Heart left ventricle (tissue), 16 donors: ENCODE data around the gene PSPH. TPM values are rescaled to one million over a fixed set of nuclear protein-coding genes. Genes with fewer than 3 reads are reported as not detected.
A peak's percentile ranks its signal among the peaks of the same experiment; 100 is the strongest.
"Not testable (repeated sequence)": the region's sequence is repeated elsewhere in the genome, so short reads cannot be mapped to it uniquely, and the experiment has no call there.

ENCODE experiments used
- ATAC-seq, 4 donors: fragments of 200-7000 bp; cut with Tn5 transposase; one replicate each; pipeline ENCODE4 v1.9.1; 2020 to 2022; ENCODE audit warnings: moderate library complexity in 4 of 4, mild to moderate bottlenecking in 3 of 4, moderate number of reproducible peaks in 1 of 4
- DNase-seq, 5 donors: peaks; one replicate each; pipeline ENCODE4 v3.0.0-alpha.2; 2020
- H3K27ac ChIP-seq, 12 donors: fragments of 200-600 bp; sonication (generic) in 4 of 12; one replicate each; pipeline versions ENCODE4 v1.5.0 to v1.8.0; 2016 to 2022; ENCODE audit warnings: mild to moderate bottlenecking in 2 of 12
- H3K27me3 ChIP-seq, 9 donors: fragments of 200-600 bp; sonication (generic) in 2 of 9; one replicate each; pipeline versions ENCODE4 v1.5.1 to v1.8.0; 2016 to 2022; ENCODE audit warnings: mild to moderate bottlenecking in 3 of 9
- H3K36me3 ChIP-seq, 9 donors: fragments of 200-600 bp; sonication (generic) in 2 of 9; one replicate each; pipeline versions ENCODE4 v1.5.0 to v1.8.0; 2018 to 2022; ENCODE audit warnings: mild to moderate bottlenecking in 2 of 9
- H3K4me1 ChIP-seq, 12 donors: fragments of 200-600 bp; sonication (generic) in 4 of 12; one replicate each; pipeline versions ENCODE4 v1.5.0 to v1.8.0; 2016 to 2022; ENCODE audit warnings: mild to moderate bottlenecking in 3 of 12
- H3K4me3 ChIP-seq, 12 donors: fragments of 200-600 bp; sonication (generic) in 4 of 12; one replicate each; pipeline versions ENCODE4 v1.5.0 to v1.8.0; 2017 to 2022; ENCODE audit warnings: mild to moderate bottlenecking in 9 of 12, moderate library complexity in 4 of 12
- H3K9me3 ChIP-seq, 12 donors: fragments of 200-600 bp; sonication (generic) in 4 of 12; one replicate each; pipeline versions ENCODE4 v1.5.0 to v1.8.0; 2016 to 2022; ENCODE audit warnings: mild to moderate bottlenecking in 1 of 12
- CTCF ChIP-seq, 12 donors: fragments of 200-600 bp; sonication (generic) in 4 of 12; IDR thresholded peaks; one replicate each; pipeline versions ENCODE4 v1.5.0 to v1.8.0; 2018 to 2022; ENCODE audit warnings: antibody characterized with exemption in 12 of 12, mild to moderate bottlenecking in 5 of 12
- POLR2A ChIP-seq, 2 donors: fragments of 450-650 bp; IDR thresholded peaks; one replicate each; pipeline ENCODE4 v1.6.1; 2017; ENCODE audit warnings: antibody characterized with exemption in 2 of 2, mild to moderate bottlenecking in 2 of 2, moderate library complexity in 2 of 2
- WGBS, 4 donors: extraction: QIAGEN DNeasy Blood & Tissue Kit in 2 of 4; methylation state at CpG; one replicate each; pipeline versions ENCODE4 v1.1.5 to v1.1.7; 2013 to 2018; 5-methylcytosine and 5-hydroxymethylcytosine counted together
- intact Hi-C, 10 donors: fragments of 100-400 bp; cut with DNase I; formaldehyde crosslinking; loops; one replicate each; pipeline versions ENCODE4 v1.11.1 to v1.14.2; 2022
- polyA plus RNA-seq, 2 donors: library from polyadenylated mRNA; stranded (reverse); fragments of 200-250 nt; gene quantifications; one replicate each; pipeline ENCODE4 v1.2.3, GENCODE V29; 2013
- total RNA-seq, 9 donors: library from RNA; depleted of rRNA in 2 of 9; stranded (reverse); fragments of >200 nt in 2 of 9; fragmentation: NEBNext Ultra II Directional in 3 of 9; extraction: Animal tissue kit (Norgen Biotek cat#: 25700) in 3 of 9; gene quantifications; one replicate each; pipeline versions ENCODE4 v1.1.0 to v1.2.4, GENCODE V29; 2016 to 2023
- donor health status: ischemic (EF 13 %, LVEDD 7.1; RV severe dilation, severe dysfunction).
- donor health status: healthy with polysubstance abuse.
- donor health status: DM: no; HTN: yes; CAD: no.
- donor health status: DM: no; HTN: no; CAD: no.
- donor health status: ischemic (EF 25% LVEDD 6.9; RV normal size, moderate dysfunction).
- donor health status: ischemic (EF 25% LVEDD 5.7; RV mildly dilated, moderate dysfunction).
- donor health status: healthy.
- donor health status: DM: yes; HTN: yes; CAD: no.
- donor health status: ischemic (EF 35%, LVEDD 5.7; RV mildly dilated, moderate dysfunction).
- donor health status: nonischemic (EF 11% LVEDD 7.7; RV severe dilation, severe dysfunction).
- donor health status: DM: yes; HTN: yes; CAD: no.
- donor health status: PGD.
- donor health status: ischemic (EF 29% LVEDD 5.4; RV normal size, mild dysfunction).
- donor health status: nonischemic (EF 23%, LVEDD 6.1; RV moderate dilation, normal function).

Gene PSPH
- total and polyA plus RNA-seq, 11 donors, result 3.5 to 15.9 (median 8.9) TPM

DNA sequence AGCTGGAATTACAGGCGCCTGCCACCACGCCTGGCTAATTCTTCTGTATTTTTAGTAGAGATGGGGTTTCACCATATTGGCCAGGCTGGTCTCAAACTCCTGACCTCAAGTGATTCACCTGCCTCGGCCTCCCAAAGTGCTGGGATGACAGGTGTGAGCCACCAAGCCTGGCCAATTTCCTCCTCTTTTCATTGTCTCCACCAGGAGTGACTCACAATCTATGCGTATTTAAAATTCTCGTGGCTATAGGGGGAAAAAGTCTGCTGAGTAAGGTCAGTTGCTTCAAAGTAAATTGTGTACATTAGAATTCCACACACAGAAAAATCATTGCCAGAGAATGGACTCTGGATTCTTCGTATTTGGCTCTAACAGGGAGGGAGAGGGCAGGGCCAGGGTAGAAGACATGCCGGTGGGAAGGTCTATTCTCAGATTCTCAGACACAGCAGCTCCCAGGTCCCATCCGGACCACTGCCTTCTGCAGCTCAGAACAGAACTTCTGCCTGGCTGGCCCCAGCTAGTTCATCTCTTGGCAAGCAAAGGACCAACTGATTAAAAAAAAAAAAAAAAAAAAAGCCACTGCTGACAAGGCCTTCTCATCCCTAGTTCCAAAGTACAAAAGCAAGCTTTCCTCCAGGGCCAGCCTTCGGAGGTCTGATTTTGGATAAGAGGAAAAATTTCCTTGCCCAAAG, 22.2 kb downstream of the PSPH start:
- no peaks in the 10 kb centered on the region for H3K9me3 ChIP-seq
- no peak for TF ChIP-seq CTCF (IDR thresholded peaks at IDR 0.05)
- TF ChIP-seq POLR2A (IDR thresholded peaks at IDR 0.05), result no peak
- intact Hi-C loops, result no loop called here
- H3K27me3 ChIP-seq, result no peaks in the 10 kb centered on the region
- H3K27ac ChIP-seq, result no peak overlapping the region
- DNase-seq, result no peak
- no peak for ATAC-seq
- 88 to 95% (median 94%) methylated on average over 9 of the region's 9 CpGs for WGBS, 4 donors
- no peak overlapping the region for H3K4me3 ChIP-seq
- H3K36me3 ChIP-seq, result peaks cover 0 to 22% (median 4%) of the 10 kb centered on the region in 9 donors
- H3K4me1 ChIP-seq, result peaks cover 0 to 8% (median 3%) of the 10 kb centered on the region in 12 donors

- no peak overlapping the region for H3K27ac ChIP-seq
- H3K27me3 ChIP-seq, result no peaks in the 10 kb centered on the region
- H3K4me1 ChIP-seq, result peaks cover 0 to 5% (median 0%) of the 10 kb centered on the region in 12 donors
- WGBS, 4 donors, result 65 to 95% (median 86%) methylated on average over 2 of the region's 2 CpGs
- DNase-seq, result no peak
- TF ChIP-seq POLR2A (IDR thresholded peaks at IDR 0.05) (no peak), CTCF (IDR thresholded peaks at IDR 0.05) (no peak)
- H3K36me3 ChIP-seq, result peaks cover 0 to 22% (median 4%) of the 10 kb centered on the region in 9 donors
- ATAC-seq, result no peak
- intact Hi-C loops, result no loop called here
- H3K4me3 ChIP-seq, result no peak overlapping the region
- H3K9me3 ChIP-seq, result no peaks in the 10 kb centered on the region
Observed at GRCh38 chr7:56026538-56026937, 24.7 kb downstream of the PSPH start.

DNA sequence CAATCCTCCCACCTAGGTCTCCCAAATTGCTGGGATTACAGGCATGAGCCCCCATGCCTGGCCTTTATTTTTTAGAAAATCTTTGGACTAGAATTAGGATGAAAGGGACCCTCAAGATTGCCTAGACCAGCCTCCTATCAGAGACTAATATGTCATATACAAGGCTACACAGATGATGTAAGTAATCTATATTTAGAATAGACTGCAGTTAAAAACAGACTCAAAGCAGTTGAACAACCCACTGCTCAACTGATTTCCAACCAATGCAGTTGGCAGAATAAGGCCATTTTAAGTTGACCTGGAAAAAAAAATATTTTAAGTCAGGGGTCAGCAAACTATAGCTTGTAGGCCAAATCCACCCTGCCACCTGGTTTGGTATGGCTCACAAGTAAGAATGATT, 27.7 kb downstream of the PSPH start:
- Histone ChIP-seq H3K27me3 (no peaks in the 10 kb centered on the region), H3K4me1 (peaks cover 0 to 5% (median 0%) of the 10 kb centered on the region in 12 donors), H3K4me3 (no peak overlapping the region), H3K27ac (peak overlapping the region in 1 of 12 donors; percentile 17), H3K9me3 (no peaks in the 10 kb centered on the region), H3K36me3 (peaks cover 0 to 25% (median 15%) of the 10 kb centered on the region in 9 donors)
- DNase-seq (no peak), ATAC-seq (peak; percentile 69 to 76 (median 72))
- TF ChIP-seq POLR2A (IDR thresholded peaks at IDR 0.05) (no peak), CTCF (IDR thresholded peaks at IDR 0.05) (no peak)
- intact Hi-C loops, result no loop called here

DNA sequence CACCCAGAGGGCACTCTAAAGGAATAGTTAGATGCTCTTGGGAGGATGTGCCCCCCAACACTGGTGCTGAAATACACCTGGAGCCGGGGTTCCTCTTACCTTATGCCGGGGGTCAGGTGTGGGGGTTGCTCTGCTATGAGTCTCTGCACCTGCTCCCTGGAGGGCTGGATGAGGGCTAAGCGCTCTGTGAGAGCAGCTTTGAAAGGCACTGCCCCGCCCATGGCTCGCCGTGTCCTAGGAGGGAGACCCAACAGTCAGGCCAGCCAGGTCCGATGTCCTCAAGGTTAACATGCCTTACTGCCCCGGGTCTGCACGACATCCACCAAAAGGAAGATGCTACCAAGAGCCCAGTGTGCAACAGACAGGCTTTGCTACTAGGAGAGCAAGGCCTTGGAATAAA, 31.7 kb downstream of the PSPH start:
- 76 to 87% (median 83%) methylated on average over 9 of the region's 9 CpGs for WGBS, 4 donors
- Histone ChIP-seq H3K9me3 (no peaks in the 10 kb centered on the region), H3K27ac (no peak overlapping the region), H3K36me3 (peaks cover 0 to 40% (median 22%) of the 10 kb centered on the region in 9 donors), H3K27me3 (no peaks in the 10 kb centered on the region), H3K4me1 (peaks cover 0 to 5% (median 0%) of the 10 kb centered on the region in 12 donors), H3K4me3 (no peak overlapping the region)
- TF ChIP-seq POLR2A (IDR thresholded peaks at IDR 0.05), result no peak
- TF ChIP-seq CTCF (IDR thresholded peaks at IDR 0.05), result no peak
- DNase-seq (no peak), ATAC-seq (no peak)
- intact Hi-C loops, result no loop called here

DNA sequence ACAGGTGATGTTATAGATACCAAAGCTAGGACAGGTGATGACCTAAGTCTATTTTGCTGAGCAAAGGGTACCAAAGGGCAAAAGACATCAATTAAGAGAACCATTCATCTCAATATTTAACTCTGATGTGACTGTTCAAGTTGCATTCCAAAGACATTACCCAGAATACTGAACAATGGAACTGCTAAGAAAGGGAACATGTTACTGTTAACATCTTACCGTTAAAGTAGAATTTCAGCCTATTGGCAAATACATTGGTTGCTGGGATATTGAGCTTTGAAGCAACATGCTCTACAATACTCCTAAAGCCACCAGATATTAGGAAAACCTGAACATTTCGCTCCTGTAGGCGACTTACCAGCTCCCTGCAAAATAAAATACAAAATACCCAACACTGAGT, 34.2 kb downstream of the PSPH start:
- H3K27ac ChIP-seq, intact Hi-C loops, DNase-seq, H3K27me3 ChIP-seq, H3K4me1 ChIP-seq, H3K9me3 ChIP-seq, H3K4me3 ChIP-seq, ATAC-seq: not testable (repeated sequence)
- H3K36me3 ChIP-seq, result peaks cover 0 to 57% (median 30%) of the 10 kb centered on the region in 9 donors
- WGBS, 4 donors, result 95 to 96% (median 95%) methylated on average over 3 of the region's 3 CpGs
